ENCODE data around the gene SPINT1.

SPINT1 gene
- total RNA-seq = 1.9 to 4.8 (median 3.6) reads per million in 4 donors

- peak in 3 of 5 donors; percentile 4 to 32 (median 21) for DNase-seq
These were observed at the start of gene SPINT1 for GRCh38 chr15:40843885-40844695. TSS of gene SPINT1 (plus strand) at chr15:40844048. CDS start at chr15:40844555, 507 bp downstream.

GRCh38 chr15:40796041-40796440 lies 47.8 kb upstream of the SPINT1 start:
- no peak for DNase-seq

GRCh38 chr15:40796512-40796911 lies 47.3 kb upstream of the SPINT1 start:
- no peak for DNase-seq

- DNase-seq = no peak
These were observed 44.3 kb upstream of the SPINT1 start for GRCh38 chr15:40799523-40799922.

GRCh38 chr15:40803076-40803475 lies 40.8 kb upstream of the SPINT1 start:
- DNase-seq = no peak

- no peak for DNase-seq
These were observed 40.2 kb upstream of the SPINT1 start for GRCh38 chr15:40803688-40804087.

GRCh38 chr15:40806672-40807027 lies 37.2 kb upstream of the SPINT1 start:
- no peak for DNase-seq

GRCh38 chr15:40807028-40807887 lies 36.6 kb upstream of the SPINT1 start, which contains the start of the genes DNAJC17 and ZFYVE19:
TSS of gene DNAJC17 (minus strand) at chr15:40807473. CDS start at chr15:40807446, 27 bp downstream.
TSS of gene ZFYVE19 (plus strand) at chr15:40807089. CDS start at chr15:40807590, 501 bp downstream.
- DNase-seq = peak; percentile 84 to 97 (median 90)

- DNase-seq = no peak
These were observed 35.9 kb upstream of the SPINT1 start for GRCh38 chr15:40807888-40808461.

- DNase-seq = no peak
These were observed 34.9 kb upstream of the SPINT1 start for GRCh38 chr15:40808861-40809450.

GRCh38 chr15:40812721-40813425 lies 31.0 kb upstream of the SPINT1 start:
- DNase-seq = no peak

- no peak for DNase-seq
These were observed 28.7 kb upstream of the SPINT1 start for GRCh38 chr15:40815042-40815698.

- DNase-seq = no peak
These were observed 24.8 kb upstream of the SPINT1 start for GRCh38 chr15:40819048-40819447.

- no peak for DNase-seq
These were observed 22.7 kb upstream of the SPINT1 start for GRCh38 chr15:40821195-40821594.

- no peak for DNase-seq
These were observed 20.1 kb upstream of the SPINT1 start for GRCh38 chr15:40823572-40824343.

GRCh38 chr15:40825661-40826422 lies 18.0 kb upstream of the SPINT1 start:
- no peak for DNase-seq

- no peak for DNase-seq
These were observed 17.3 kb upstream of the SPINT1 start for GRCh38 chr15:40826423-40827075.

- no peak for DNase-seq
These were observed 15.3 kb upstream of the SPINT1 start, which contains the start of gene PPP1R14D for GRCh38 chr15:40828447-40829036. TSS of gene PPP1R14D (minus strand) at chr15:40828708. CDS start at chr15:40828641, 67 bp downstream.

- no peak for DNase-seq
These were observed 14.7 kb upstream of the SPINT1 start for GRCh38 chr15:40829115-40829514.

Measured in T-helper 1 cell (primary cell).